Heart left ventricle (tissue), 13 donors: ENCODE results near the gene ARHGEF28.

Experiments used
- POLR2A ChIP-seq, 2 donors: fragments of 450-650 bp; IDR thresholded peaks; one replicate each; pipeline ENCODE4 v1.6.1; 2017; ENCODE audit warnings: antibody characterized with exemption in 2 of 2, mild to moderate bottlenecking in 2 of 2, moderate library complexity in 2 of 2
- TF ChIP-seq, protein P1 (sequence below), 12 donors: fragments of 200-600 bp; sonication (generic) in 4 of 12; IDR thresholded peaks; one replicate each; pipeline versions ENCODE4 v1.5.0 to v1.8.0; 2018 to 2022; ENCODE audit warnings: antibody characterized with exemption in 12 of 12, mild to moderate bottlenecking in 5 of 12
- donor health status: ischemic (EF 13 %, LVEDD 7.1; RV severe dilation, severe dysfunction).
- donor health status: DM: no; HTN: yes; CAD: no.
- donor health status: DM: no; HTN: no; CAD: no.
- donor health status: ischemic (EF 25% LVEDD 6.9; RV normal size, moderate dysfunction).
- donor health status: ischemic (EF 25% LVEDD 5.7; RV mildly dilated, moderate dysfunction).
- donor health status: ischemic (EF 35%, LVEDD 5.7; RV mildly dilated, moderate dysfunction).
- donor health status: nonischemic (EF 11% LVEDD 7.7; RV severe dilation, severe dysfunction).
- donor health status: DM: yes; HTN: yes; CAD: no.
- donor health status: PGD.
- donor health status: ischemic (EF 29% LVEDD 5.4; RV normal size, mild dysfunction).
- donor health status: nonischemic (EF 23%, LVEDD 6.1; RV moderate dilation, normal function).

DNA sequence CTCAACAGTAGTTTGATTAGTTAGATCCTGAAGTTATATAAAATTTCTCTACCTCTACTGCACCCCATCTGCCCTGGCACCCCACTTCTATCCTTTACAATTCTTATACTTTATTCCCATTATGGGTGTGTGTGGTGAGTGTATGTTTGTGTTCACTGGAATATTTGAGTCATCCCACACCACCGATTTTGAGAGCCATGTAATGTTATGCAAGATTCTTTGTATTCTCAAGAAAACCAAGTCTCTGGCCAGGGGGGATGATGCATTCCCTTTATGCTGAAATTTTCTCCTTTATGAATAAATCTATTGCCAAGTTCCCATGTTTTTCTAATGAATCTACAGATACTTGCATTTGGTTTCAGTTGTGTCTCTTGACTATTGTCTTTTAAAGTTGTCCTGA is 266.8 kb downstream of the ARHGEF28 start:
- TF ChIP-seq, protein P1, sequence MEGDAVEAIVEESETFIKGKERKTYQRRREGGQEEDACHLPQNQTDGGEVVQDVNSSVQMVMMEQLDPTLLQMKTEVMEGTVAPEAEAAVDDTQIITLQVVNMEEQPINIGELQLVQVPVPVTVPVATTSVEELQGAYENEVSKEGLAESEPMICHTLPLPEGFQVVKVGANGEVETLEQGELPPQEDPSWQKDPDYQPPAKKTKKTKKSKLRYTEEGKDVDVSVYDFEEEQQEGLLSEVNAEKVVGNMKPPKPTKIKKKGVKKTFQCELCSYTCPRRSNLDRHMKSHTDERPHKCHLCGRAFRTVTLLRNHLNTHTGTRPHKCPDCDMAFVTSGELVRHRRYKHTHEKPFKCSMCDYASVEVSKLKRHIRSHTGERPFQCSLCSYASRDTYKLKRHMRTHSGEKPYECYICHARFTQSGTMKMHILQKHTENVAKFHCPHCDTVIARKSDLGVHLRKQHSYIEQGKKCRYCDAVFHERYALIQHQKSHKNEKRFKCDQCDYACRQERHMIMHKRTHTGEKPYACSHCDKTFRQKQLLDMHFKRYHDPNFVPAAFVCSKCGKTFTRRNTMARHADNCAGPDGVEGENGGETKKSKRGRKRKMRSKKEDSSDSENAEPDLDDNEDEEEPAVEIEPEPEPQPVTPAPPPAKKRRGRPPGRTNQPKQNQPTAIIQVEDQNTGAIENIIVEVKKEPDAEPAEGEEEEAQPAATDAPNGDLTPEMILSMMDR (IDR thresholded peaks at IDR 0.05) = no peak
- TF ChIP-seq POLR2A (IDR thresholded peaks at IDR 0.05) = no peak
